Endodermal cell (in vitro differentiated cells): Measurements from ENCODE around the gene IL6ST. TPM values are rescaled to one million over a fixed set of nuclear protein-coding genes. Genes with fewer than 3 reads are reported as not detected.
A peak's percentile ranks its signal among the peaks of the same experiment; 100 is the strongest.

Source experiments
- DNase-seq: peaks from one replicate; pipeline ENCODE4 v3.0.0-alpha.2; 2017
- H3K27ac ChIP-seq: 2 replicates; pipeline ENCODE4 v1.5.1; 2013; ENCODE audit warnings: mild to moderate bottlenecking, low read depth, low read length, moderate library complexity
- H3K27me3 ChIP-seq: 2 replicates; pipeline ENCODE4 v1.6.1; 2013; ENCODE audit warnings: mild to moderate bottlenecking, low read length, moderate library complexity; ENCODE audit not compliant: insufficient read depth, control insufficient read depth, poor library complexity, severe bottlenecking
- H3K36me3 ChIP-seq: 2 replicates; pipeline ENCODE4 v1.7.0; 2013; ENCODE audit warnings: mild to moderate bottlenecking, low read length, moderate library complexity; ENCODE audit not compliant: control insufficient read depth, insufficient read depth
- H3K4me1 ChIP-seq: one replicate; pipeline ENCODE4 v1.7.0; 2013; ENCODE audit warnings: low read length; ENCODE audit not compliant: control insufficient read depth, insufficient read depth
- H3K4me3 ChIP-seq: 2 replicates; pipeline ENCODE4 v1.5.1; 2013; ENCODE audit warnings: mild to moderate bottlenecking, low read length, moderate library complexity
- H3K9ac ChIP-seq: 2 replicates; pipeline ENCODE4 v1.6.1; 2013; ENCODE audit warnings: mild to moderate bottlenecking, low read length, moderate library complexity; ENCODE audit not compliant: poor library complexity, severe bottlenecking; ENCODE audit errors: extremely low read depth
- H3K9me3 ChIP-seq: 2 replicates; pipeline ENCODE4 v1.6.1; 2013; ENCODE audit warnings: mild to moderate bottlenecking, low read length, moderate library complexity; ENCODE audit not compliant: control insufficient read depth
- H3K27ac Mint-ChIP-seq: 2 replicates; pipeline ENCODE4 v1.8.0; 2020; ENCODE audit warnings: mixed read lengths
- H3K27me3 Mint-ChIP-seq: 2 replicates; pipeline ENCODE4 v1.8.0; 2021; ENCODE audit warnings: mild to moderate bottlenecking, mixed read lengths; ENCODE audit not compliant: insufficient read depth
- H3K36me3 Mint-ChIP-seq: 2 replicates; pipeline ENCODE4 v1.8.0; 2020; ENCODE audit warnings: low read depth, mixed read lengths
- H3K4me1 Mint-ChIP-seq: 2 replicates; pipeline ENCODE4 v1.8.0; 2020; ENCODE audit warnings: mixed read lengths
- H3K4me3 Mint-ChIP-seq: 2 replicates; pipeline ENCODE4 v1.8.0; 2020; ENCODE audit warnings: mild to moderate bottlenecking, moderate library complexity, mixed read lengths
- H3K9me3 Mint-ChIP-seq: 2 replicates; pipeline ENCODE4 v1.8.0; 2020; ENCODE audit warnings: mild to moderate bottlenecking, mixed read lengths
- CTCF ChIP-seq: fragments of 200-600 bp; sonication (generic); conservative IDR thresholded peaks from 2 replicates; pipeline ENCODE4 v1.5.0; 2021; ENCODE audit warnings: antibody characterized with exemption, mild to moderate bottlenecking
- WGBS, 2 experiments: methylation state at CpG; one replicate each; pipeline versions ENCODE4 v1.1.5 to v1.1.7; 2013; ENCODE audit warnings: missing lambda C conversion rate in 2 of 2, mixed read lengths in 1 of 2; ENCODE audit not compliant: insufficient coverage in 1 of 2, insufficient read length in 1 of 2; 5-methylcytosine and 5-hydroxymethylcytosine counted together
- total RNA-seq, 2 donors: library from RNA; stranded (reverse); fragmentation: NEBNext Ultra II Directional in 1 of 2; extraction: Animal tissue kit (Norgen Biotek cat#: 25700) in 1 of 2; gene quantifications; 2 replicates in 1 of 2; 3 replicates in 1 of 2; pipeline ENCODE4 v1.2.1, GENCODE V29; 2021

IL6ST gene
- total RNA-seq, 2 donors from 2014 or later, result 26.3 to 30.4 TPM

- H3K4me1 Mint-ChIP-seq, result peaks cover 8% of the 10 kb centered on the region
- H3K36me3 Mint-ChIP-seq, result no peaks in the 10 kb centered on the region
- H3K4me3 Mint-ChIP-seq, result no peak overlapping the region
- Histone ChIP-seq H3K36me3 (no peaks in the 10 kb centered on the region), H3K9ac (no peak overlapping the region), H3K27me3 (no peaks in the 10 kb centered on the region), H3K4me3 (no peak overlapping the region), H3K4me1 (peaks cover 5% of the 10 kb centered on the region), H3K27ac (no peak overlapping the region), H3K9me3 (no peaks in the 10 kb centered on the region)
- H3K27ac Mint-ChIP-seq, result no peak overlapping the region
- no peak for DNase-seq
- 93 to 98% methylated on average over 6 to 9 of the region's 9 CpGs for WGBS, 2 experiments
- no peaks in the 10 kb centered on the region for H3K9me3 Mint-ChIP-seq
- H3K27me3 Mint-ChIP-seq, result no peaks in the 10 kb centered on the region
- no peak for TF ChIP-seq CTCF
Observed at GRCh38 chr5:55923865-55924500, 70.8 kb downstream of the IL6ST start.

GRCh38 chr5:55923177-55923771 lies 71.5 kb downstream of the IL6ST start:
- no peak for TF ChIP-seq CTCF
- H3K4me3 Mint-ChIP-seq, result no peak overlapping the region
- Histone ChIP-seq H3K27ac (no peak overlapping the region), H3K27me3 (no peaks in the 10 kb centered on the region), H3K4me1 (peaks cover 5% of the 10 kb centered on the region), H3K4me3 (no peak overlapping the region), H3K36me3 (no peaks in the 10 kb centered on the region), H3K9me3 (no peaks in the 10 kb centered on the region), H3K9ac (no peak overlapping the region)
- H3K27me3 Mint-ChIP-seq, result no peaks in the 10 kb centered on the region
- WGBS, 2 experiments, result 83 to 86% methylated on average over 16 to 17 of the region's 17 CpGs
- H3K36me3 Mint-ChIP-seq, result no peaks in the 10 kb centered on the region
- DNase-seq, result peak; percentile 63
- no peak overlapping the region for H3K27ac Mint-ChIP-seq
- H3K4me1 Mint-ChIP-seq, result peaks cover 8% of the 10 kb centered on the region
- H3K9me3 Mint-ChIP-seq, result no peaks in the 10 kb centered on the region

GRCh38 chr5:55921617-55922016 lies 73.1 kb downstream of the IL6ST start:
- Histone ChIP-seq H3K4me3 (no peak overlapping the region), H3K4me1 (peaks cover 5% of the 10 kb centered on the region), H3K27me3 (no peaks in the 10 kb centered on the region), H3K9me3 (no peaks in the 10 kb centered on the region), H3K36me3 (no peaks in the 10 kb centered on the region), H3K27ac (no peak overlapping the region), H3K9ac (no peak overlapping the region)
- Mint-ChIP-seq H3K4me3 (no peak overlapping the region), H3K27ac (no peak overlapping the region), H3K4me1 (peaks cover 8% of the 10 kb centered on the region), H3K36me3 (no peaks in the 10 kb centered on the region), H3K27me3 (no peaks in the 10 kb centered on the region), H3K9me3 (no peaks in the 10 kb centered on the region)
- no peak for DNase-seq
- no peak for TF ChIP-seq CTCF
- 83 to 93% methylated on average over 2 to 4 of the region's 4 CpGs for WGBS, 2 experiments
